ENCODE measurements around the gene ACTG2.

- no peak for TF ChIP-seq CTCF (conservative IDR thresholded peaks at IDR 0.05; ENCODE audit: low read length)
- no peak for TF ChIP-seq EZH2phosphoT487 (IDR thresholded peaks at IDR 0.05; ENCODE audit: borderline replicate concordance)
Measured at GRCh38 chr2:73914667-73915066, 21.9 kb downstream of the ACTG2 start.

Measured in Loucy (cell line).